Cardiac muscle cell (in vitro differentiated cells and primary cell): ENCODE data around the gene PHF13. TPM values are rescaled to one million over a fixed set of nuclear protein-coding genes. Genes with fewer than 3 reads are reported as not detected.
A peak's percentile ranks its signal among the peaks of the same experiment; 100 is the strongest.

Experiments used
- DNase-seq, 2 donors: peaks; one replicate each; pipeline versions ENCODE4 v3.0.0 to v3.0.0-alpha.2; 2010 to 2017; ENCODE audit warnings: low read depth in 1 of 2, low spot score in 1 of 2
- H3K27ac ChIP-seq: fragments of 200-600 bp; sonication (generic); 2 replicates; pipeline ENCODE4 v1.5.1; 2016
- H3K27me3 ChIP-seq: fragments of 200-600 bp; sonication (generic); 2 replicates; pipeline ENCODE4 v1.6.0; 2016; ENCODE audit warnings: control low read depth
- H3K36me3 ChIP-seq: fragments of 200-600 bp; sonication (generic); 2 replicates; pipeline ENCODE4 v1.5.1; 2016; ENCODE audit warnings: control low read depth
- H3K4me1 ChIP-seq: fragments of 200-600 bp; sonication (generic); 2 replicates; pipeline ENCODE4 v1.8.1; 2017; ENCODE audit warnings: low read depth, mild to moderate bottlenecking, mixed run types
- H3K4me3 ChIP-seq: fragments of 200-600 bp; sonication (generic); 2 replicates; pipeline ENCODE4 v1.5.1; 2016; ENCODE audit warnings: mild to moderate bottlenecking
- H3K9me3 ChIP-seq: fragments of 200-600 bp; sonication (generic); 2 replicates; pipeline ENCODE4 v1.5.1; 2017; ENCODE audit warnings: low read depth, mild to moderate bottlenecking, control low read depth
- CTCF ChIP-seq: IDR thresholded peaks from 2 replicates; pipeline ENCODE4 v1.5.1; 2012; ENCODE audit warnings: low read depth, mild to moderate bottlenecking, low read length
- polyA plus RNA-seq: library from polyadenylated mRNA; unstranded; fragments of >200 nt; fragmentation: Nextera tagmentation; extraction: Ambion mirVana; gene quantifications from 2 replicates; pipeline ENCODE4 v1.2.1, GENCODE V29; 2016
- total RNA-seq: library from RNA; depleted of rRNA; stranded (reverse); fragments of >200 nt; gene quantifications from 2 replicates; pipeline ENCODE4 v1.2.3, GENCODE V29; 2016

Gene PHF13
- total and polyA plus RNA-seq, 2 experiments from 2014 or later = 16.8 to 31.6 TPM

- no peak for TF ChIP-seq CTCF
- DNase-seq = no peak
- Histone ChIP-seq H3K36me3 (peaks cover 26% of the 10 kb centered on the region), H3K4me3 (no peak overlapping the region), H3K9me3 (no peaks in the 10 kb centered on the region), H3K4me1 (peaks cover 14% of the 10 kb centered on the region), H3K27me3 (no peaks in the 10 kb centered on the region), H3K27ac (peak overlapping the region; percentile 51)
These were observed 28.3 kb upstream of the PHF13 start for GRCh38 chr1:6585081-6585722.

- TF ChIP-seq CTCF = no peak
- Histone ChIP-seq H3K9me3 (no peaks in the 10 kb centered on the region), H3K4me3 (no peak overlapping the region), H3K27ac (peak overlapping the region; percentile 51), H3K36me3 (peaks cover 32% of the 10 kb centered on the region), H3K27me3 (no peaks in the 10 kb centered on the region), H3K4me1 (peaks cover 10% of the 10 kb centered on the region)
- DNase-seq = no peak
These were observed 27.7 kb upstream of the PHF13 start for GRCh38 chr1:6585841-6586240.

- H3K36me3 ChIP-seq = peaks cover 36% of the 10 kb centered on the region
- no peak for DNase-seq
- H3K9me3 ChIP-seq = no peaks in the 10 kb centered on the region
- H3K4me3 ChIP-seq = no peak overlapping the region
- H3K27ac ChIP-seq = peak overlapping the region; percentile 51
- H3K27me3 ChIP-seq = no peaks in the 10 kb centered on the region
- no peak for TF ChIP-seq CTCF
- H3K4me1 ChIP-seq = peaks cover 4% of the 10 kb centered on the region
These were observed 27.1 kb upstream of the PHF13 start for GRCh38 chr1:6586404-6586816.

- H3K36me3 ChIP-seq = peaks cover 36% of the 10 kb centered on the region
- no peak overlapping the region for H3K4me3 ChIP-seq
- no peaks in the 10 kb centered on the region for H3K9me3 ChIP-seq
- H3K27me3 ChIP-seq = no peaks in the 10 kb centered on the region
- no peak for DNase-seq
- peak overlapping the region; percentile 38 for H3K27ac ChIP-seq
- no peaks in the 10 kb centered on the region for H3K4me1 ChIP-seq
- TF ChIP-seq CTCF = no peak
These were observed 26.1 kb upstream of the PHF13 start for GRCh38 chr1:6587261-6588005.

GRCh38 chr1:6588128-6588892, 25.2 kb upstream of the PHF13 start:
- Histone ChIP-seq H3K27ac (peak overlapping the region; percentile 38), H3K9me3 (no peaks in the 10 kb centered on the region), H3K4me3 (no peak overlapping the region), H3K27me3 (no peaks in the 10 kb centered on the region), H3K36me3 (peaks cover 45% of the 10 kb centered on the region), H3K4me1 (no peaks in the 10 kb centered on the region)
- no peak for TF ChIP-seq CTCF
- DNase-seq = no peak
